WTC11 (cell line): Measurements from ENCODE around the gene LOC101059915.
"Not testable (repeated sequence)": the region's sequence is repeated elsewhere in the genome, so short reads cannot be mapped to it uniquely, and the experiment has no call there.

Source experiments
- CTCF ChIP-seq: fragments of 200-600 bp; IDR thresholded peaks from 2 replicates; pipeline ENCODE4 v1.8.0; 2022; ENCODE audit warnings: antibody characterized with exemption
- E2F4 ChIP-seq: sonication (generic); formaldehyde crosslinking; IDR thresholded peaks from 2 replicates; pipeline ENCODE4 v1.8.1; 2022; ENCODE audit warnings: low read depth, mild to moderate bottlenecking, moderate library complexity, missing genetic modification reagents, borderline replicate concordance
- E2F5 ChIP-seq: sonication (generic); formaldehyde crosslinking; IDR thresholded peaks from 2 replicates; pipeline ENCODE4 v1.8.1; 2022; ENCODE audit warnings: mild to moderate bottlenecking, moderate library complexity, missing genetic modification reagents
- ESRRA ChIP-seq: sonication (generic); formaldehyde crosslinking; IDR thresholded peaks from 2 replicates; pipeline ENCODE4 v1.8.1; 2022; ENCODE audit warnings: mild to moderate bottlenecking, missing genetic modification reagents, borderline replicate concordance
- GTF2I ChIP-seq: fragments of 250-450 bp; sonication (Bioruptor Pico); conservative IDR thresholded peaks from 2 replicates; pipeline ENCODE4 v1.4.0; 2021; ENCODE audit warnings: mild to moderate bottlenecking
- KAT7 ChIP-seq: sonication (generic); formaldehyde crosslinking; IDR thresholded peaks from 2 replicates; pipeline ENCODE4 v1.8.1; 2023; ENCODE audit warnings: missing genetic modification reagents, mild to moderate bottlenecking, borderline replicate concordance
- MLX ChIP-seq: sonication (generic); formaldehyde crosslinking; IDR thresholded peaks from 2 replicates; pipeline ENCODE4 v1.8.1; 2023; ENCODE audit warnings: mild to moderate bottlenecking, missing genetic modification reagents, moderate library complexity
- MYBL2 ChIP-seq: sonication (generic); formaldehyde crosslinking; IDR thresholded peaks from 2 replicates; pipeline ENCODE4 v1.8.1; 2023; ENCODE audit warnings: mild to moderate bottlenecking, moderate library complexity, missing genetic modification reagents
- NFYB ChIP-seq: sonication (generic); formaldehyde crosslinking; conservative IDR thresholded peaks from 2 replicates; pipeline ENCODE4 v1.8.0; 2022; ENCODE audit warnings: low read depth, missing genetic modification reagents
- NR1H2 ChIP-seq: sonication (generic); formaldehyde crosslinking; IDR thresholded peaks from 2 replicates; pipeline ENCODE4 v1.9.0; 2021; ENCODE audit warnings: mild to moderate bottlenecking, moderate library complexity, missing genetic modification reagents
- PRDM15 ChIP-seq: sonication (generic); formaldehyde crosslinking; IDR thresholded peaks from 2 replicates; pipeline ENCODE4 v1.8.0; 2022; ENCODE audit warnings: missing genetic modification reagents
- USF1 ChIP-seq: sonication (generic); formaldehyde crosslinking; IDR thresholded peaks from 2 replicates; pipeline ENCODE4 v1.8.0; 2022; ENCODE audit warnings: mild to moderate bottlenecking, missing genetic modification reagents
- ZNF138 ChIP-seq: sonication (generic); formaldehyde crosslinking; conservative IDR thresholded peaks from 2 replicates; pipeline ENCODE4 v1.8.1; 2022; ENCODE audit warnings: mild to moderate bottlenecking, moderate library complexity, missing genetic modification reagents

- not testable (repeated sequence) for TF ChIP-seq PRDM15 (CRISPR knock-in tag); CTCF; NR1H2 (CRISPR knock-in tag); ZNF138 (CRISPR knock-in tag); E2F5 (CRISPR knock-in tag); USF1 (CRISPR knock-in tag); KAT7 (CRISPR knock-in tag); MYBL2 (CRISPR knock-in tag); MLX (CRISPR knock-in tag); GTF2I (CRISPR knock-in tag); E2F4 (CRISPR knock-in tag); ESRRA (CRISPR knock-in tag); NFYB (CRISPR knock-in tag)
Observed at GRCh38 chrX:71675636-71676035, 8.3 kb downstream of the LOC101059915 start.
